Parathyroid adenoma (tissue), 2 donors: ENCODE data around the gene GOLPH3L.

Experiments used
- H2AFZ ChIP-seq: fragments of 300-600 bp; sonication (generic); one replicate; pipeline ENCODE4 v1.7.0; 2017; ENCODE audit warnings: antibody characterized with exemption, mild to moderate bottlenecking
- H3K27ac ChIP-seq: fragments of 300-600 bp; sonication (generic); one replicate; pipeline ENCODE4 v1.7.0; 2017
- H3K27me3 ChIP-seq: fragments of 300-600 bp; sonication (generic); one replicate; pipeline ENCODE4 v1.7.0; 2017; ENCODE audit warnings: low read length; ENCODE audit not compliant: control insufficient read depth, insufficient read depth
- H3K36me3 ChIP-seq: fragments of 300-600 bp; sonication (generic); one replicate; pipeline ENCODE4 v1.7.0; 2017; ENCODE audit warnings: low read length; ENCODE audit not compliant: control insufficient read depth, insufficient read depth
- H3K4me1 ChIP-seq: fragments of 300-600 bp; sonication (generic); one replicate; pipeline ENCODE4 v1.7.0; 2017; ENCODE audit warnings: control low read depth
- H3K4me2 ChIP-seq: fragments of 300-600 bp; sonication (generic); one replicate; pipeline ENCODE4 v1.7.0; 2017; ENCODE audit warnings: low read length
- H3K4me3 ChIP-seq: fragments of 300-600 bp; sonication (generic); one replicate; pipeline ENCODE4 v1.7.0; 2017; ENCODE audit warnings: low read depth, low read length
- H3K79me2 ChIP-seq: fragments of 300-600 bp; sonication (generic); one replicate; pipeline ENCODE4 v1.7.0; 2017; ENCODE audit warnings: control low read depth
- H3K9ac ChIP-seq: fragments of 300-600 bp; sonication (generic); one replicate; pipeline ENCODE4 v1.7.0; 2017; ENCODE audit warnings: mild to moderate bottlenecking
- H3K9me3 ChIP-seq: fragments of 300-600 bp; sonication (generic); one replicate; pipeline ENCODE4 v1.7.0; 2017; ENCODE audit warnings: low read length; ENCODE audit not compliant: control insufficient read depth
- CTCF ChIP-seq: fragments of 300-600 bp; sonication (generic); IDR thresholded peaks from one replicate; pipeline ENCODE4 v1.7.0; 2017; ENCODE audit warnings: antibody characterized with exemption, mild to moderate bottlenecking
- donor health status: primary hyperparathyroidism.

The GOLPH3L gene

GRCh38 chr1:150703427-150703826 lies 6.5 kb upstream of the GOLPH3L start:
- H3K27ac ChIP-seq: no peak overlapping the region
- H3K9me3 ChIP-seq: no peaks in the 10 kb centered on the region
- no peak overlapping the region for H3K9ac ChIP-seq
- H3K27me3 ChIP-seq: no peaks in the 10 kb centered on the region
- no peaks in the 10 kb centered on the region for H3K4me1 ChIP-seq
- no peak overlapping the region for H2AFZ ChIP-seq
- TF ChIP-seq CTCF: no peak
- H3K4me2 ChIP-seq: no peak overlapping the region
- no peaks in the 10 kb centered on the region for H3K79me2 ChIP-seq
- no peaks in the 10 kb centered on the region for H3K36me3 ChIP-seq
- H3K4me3 ChIP-seq: no peak overlapping the region

- Histone ChIP-seq H3K4me1 (no peaks in the 10 kb centered on the region), H3K4me3 (peak overlapping the region; percentile 89), H2AFZ (peak overlapping the region; percentile 74), H3K9ac (no peak overlapping the region), H3K27ac (peak overlapping the region; percentile 51), H3K79me2 (no peaks in the 10 kb centered on the region), H3K9me3 (no peaks in the 10 kb centered on the region), H3K36me3 (no peaks in the 10 kb centered on the region), H3K27me3 (no peaks in the 10 kb centered on the region), H3K4me2 (peak overlapping the region; percentile 81)
- TF ChIP-seq CTCF: no peak
These were observed 364 bp downstream of the GOLPH3L start for GRCh38 chr1:150696590-150696989.

GRCh38 chr1:150696162-150696561 lies 792 bp downstream of the GOLPH3L start:
- H3K9ac ChIP-seq: no peak overlapping the region

GRCh38 chr1:150695561-150695960 lies 1.4 kb downstream of the GOLPH3L start:
- Histone ChIP-seq H2AFZ (no peak overlapping the region), H3K4me3 (no peak overlapping the region), H3K27ac (no peak overlapping the region), H3K36me3 (no peaks in the 10 kb centered on the region), H3K27me3 (no peaks in the 10 kb centered on the region), H3K4me1 (no peaks in the 10 kb centered on the region), H3K9ac (no peak overlapping the region), H3K79me2 (no peaks in the 10 kb centered on the region), H3K4me2 (no peak overlapping the region), H3K9me3 (no peaks in the 10 kb centered on the region)
- TF ChIP-seq CTCF: no peak

More at GRCh38 chr1:150696162-150696561, 792 bp downstream of the GOLPH3L start:
- H2AFZ ChIP-seq: no peak overlapping the region
- TF ChIP-seq CTCF: no peak
- H3K27ac ChIP-seq: no peak overlapping the region
- H3K4me3 ChIP-seq: peak overlapping the region; percentile 89
- H3K4me2 ChIP-seq: peak overlapping the region; percentile 81
- H3K79me2 ChIP-seq: no peaks in the 10 kb centered on the region
- H3K9me3 ChIP-seq: no peaks in the 10 kb centered on the region
- no peaks in the 10 kb centered on the region for H3K36me3 ChIP-seq
- no peaks in the 10 kb centered on the region for H3K27me3 ChIP-seq
- no peaks in the 10 kb centered on the region for H3K4me1 ChIP-seq

- Histone ChIP-seq H3K4me3 (no peak overlapping the region), H3K27me3 (no peaks in the 10 kb centered on the region), H3K4me2 (no peak overlapping the region), H3K4me1 (no peaks in the 10 kb centered on the region), H3K36me3 (no peaks in the 10 kb centered on the region), H3K9ac (no peak overlapping the region), H3K79me2 (no peaks in the 10 kb centered on the region), H3K27ac (no peak overlapping the region), H3K9me3 (no peaks in the 10 kb centered on the region), H2AFZ (no peak overlapping the region)
- no peak for TF ChIP-seq CTCF
These were observed 4.2 kb downstream of the GOLPH3L start for GRCh38 chr1:150692720-150693119.
